H1 (cell line): ENCODE measurements around the gene TMEM25. TPM values are rescaled to one million over a fixed set of nuclear protein-coding genes. Genes with fewer than 3 reads are reported as not detected.

Source experiments
- CTCF ChIA-PET: fragments of 300-600 bp; sonication (Branson Sonifier 250); formaldehyde crosslinking; loops from one replicate; lab custom pipeline; 2021; ENCODE audit not compliant: partially characterized antibody; lab: Charles Lee
- POLR2A ChIA-PET: fragments of 300-600 bp; sonication (Branson Sonifier 250); formaldehyde crosslinking; loops from one replicate; lab custom pipeline; 2021; ENCODE audit warnings: inconsistent platforms; ENCODE audit not compliant: partially characterized antibody; lab: Charles Lee
- DNase-seq, 2 experiments: peaks; one replicate each; pipeline versions ENCODE4 v3.0.0 to v3.0.0-alpha.2; 2010 to 2022; ENCODE audit warnings: low spot score in 2 of 2, low read depth in 1 of 2, mixed read lengths in 1 of 2
- FAIRE-seq: peaks from 2 replicates; lab custom pipeline; 2011; peaks lifted over from hg19 to GRCh38; lab: Jason Lieb, UNC
- H2AFZ ChIP-seq: 2 replicates; pipeline ENCODE4 v1.8.1; 2012; ENCODE audit warnings: low read length, inconsistent platforms
- H2AK5ac ChIP-seq: 2 replicates; pipeline ENCODE4 v1.6.1; 2013; ENCODE audit warnings: low read depth, low read length
- H2BK120ac ChIP-seq: replicated peaks from 2 replicates; pipeline ENCODE3; 2013; ENCODE audit warnings: low read depth, low read length, inconsistent platforms
- H2BK12ac ChIP-seq: 2 replicates; pipeline ENCODE4 v1.6.1; 2013; ENCODE audit warnings: low read depth, low read length
- H2BK15ac ChIP-seq: 2 replicates; pipeline ENCODE4 v1.6.1; 2013; ENCODE audit warnings: low read length
- H2BK20ac ChIP-seq: 2 replicates; pipeline ENCODE4 v1.6.1; 2013; ENCODE audit warnings: low read length
- H2BK5ac ChIP-seq: 2 replicates; pipeline ENCODE4 v1.6.1; 2013; ENCODE audit warnings: low read depth, low read length
- H3K14ac ChIP-seq: 2 replicates; pipeline ENCODE4 v1.6.1; 2013; ENCODE audit warnings: inconsistent platforms; ENCODE audit not compliant: insufficient read length
- H3K18ac ChIP-seq: 2 replicates; pipeline ENCODE4 v1.6.1; 2013; ENCODE audit warnings: low read length; ENCODE audit errors: extremely low read depth
- H3K23ac ChIP-seq: 2 replicates; pipeline ENCODE4 v1.6.1; 2013; ENCODE audit warnings: inconsistent platforms; ENCODE audit not compliant: insufficient read length
- H3K23me2 ChIP-seq: 2 replicates; pipeline ENCODE4 v1.6.1; 2013; ENCODE audit warnings: low read depth, low read length
- H3K27ac ChIP-seq: 2 replicates; pipeline ENCODE4 v1.6.1; 2011; ENCODE audit warnings: low read depth, low read length, inconsistent platforms
- H3K27me3 ChIP-seq, 4 experiments: replicated peaks in 1 of 4; 1 replicate in 1 of 4; 2 replicates in 3 of 4; pipeline versions ENCODE4 v1.6.1 to v1.8.1; 2011 to 2013; ENCODE audit warnings: low read length in 3 of 4, mild to moderate bottlenecking in 3 of 4, inconsistent platforms in 2 of 4, mixed read lengths in 2 of 4, moderate library complexity in 1 of 4; ENCODE audit not compliant: control insufficient read depth in 3 of 4, insufficient read depth in 3 of 4; ENCODE audit errors: extremely low read depth in 1 of 4
- H3K36me3 ChIP-seq, 4 experiments: 2 replicates each; pipeline versions ENCODE4 v1.6.1 to v1.8.1; 2011 to 2013; ENCODE audit warnings: mild to moderate bottlenecking in 4 of 4, low read length in 3 of 4, moderate library complexity in 2 of 4, control low read depth in 1 of 4, inconsistent platforms in 1 of 4; ENCODE audit not compliant: insufficient read depth in 4 of 4, control insufficient read depth in 2 of 4
- H3K4ac ChIP-seq: replicated peaks from 2 replicates; pipeline ENCODE3; 2013; ENCODE audit warnings: low read length, low read depth, mixed read lengths, inconsistent platforms; ENCODE audit not compliant: insufficient read length
- H3K4me1 ChIP-seq, 4 experiments: replicated peaks in 1 of 4; 1 replicate in 1 of 4; 2 replicates in 3 of 4; pipeline versions ENCODE4 v1.6.1 to v1.8.1; 2011 to 2013; ENCODE audit warnings: low read length in 3 of 4, inconsistent platforms in 2 of 4, mixed read lengths in 1 of 4; ENCODE audit not compliant: insufficient read depth in 4 of 4, control insufficient read depth in 3 of 4
- H3K4me2 ChIP-seq, 2 experiments: 2 replicates each; pipeline versions ENCODE4 v1.6.1 to v1.8.1; 2011 to 2013; ENCODE audit warnings: low read depth in 2 of 2, low read length in 2 of 2, control low read depth in 1 of 2, inconsistent platforms in 1 of 2, mild to moderate bottlenecking in 1 of 2; ENCODE audit not compliant: insufficient read depth in 1 of 2
- H3K4me3 ChIP-seq, 4 experiments: fragments of 200-600, 300-600 bp in 1 of 4; sonication (generic), shearing (Covaris generic), sonication (Bioruptor Twin) in 1 of 4; 2 replicates each; pipeline versions ENCODE4 v1.5.1 to v1.8.1; 2011 to 2016; ENCODE audit warnings: low read length in 4 of 4, low read depth in 3 of 4, control low read depth in 2 of 4, inconsistent platforms in 2 of 4, mild to moderate bottlenecking in 2 of 4, mixed read lengths in 1 of 4, moderate library complexity in 1 of 4; ENCODE audit not compliant: insufficient read depth in 2 of 4; ENCODE audit errors: extremely low read depth in 1 of 4
- H3K56ac ChIP-seq: replicated peaks from 2 replicates; pipeline ENCODE3; 2013; ENCODE audit warnings: low read depth, mild to moderate bottlenecking, mixed read lengths, low read length, inconsistent platforms; ENCODE audit not compliant: insufficient read length
- H3K79me1 ChIP-seq: 2 replicates; pipeline ENCODE4 v1.6.1; 2013; ENCODE audit warnings: low read depth, low read length, control low read depth
- H3K79me2 ChIP-seq, 2 experiments: 2 replicates each; pipeline versions ENCODE4 v1.6.1 to v1.8.1; 2012 to 2013; ENCODE audit warnings: low read length in 2 of 2, mild to moderate bottlenecking in 2 of 2, inconsistent platforms in 1 of 2; ENCODE audit not compliant: insufficient read depth in 2 of 2, control insufficient read depth in 1 of 2
- H3K9ac ChIP-seq, 4 experiments: replicated peaks in 1 of 4; 1 replicate in 1 of 4; 2 replicates in 3 of 4; pipeline versions ENCODE4 v1.6.1 to v1.8.1; 2011 to 2013; ENCODE audit warnings: low read depth in 3 of 4, low read length in 3 of 4, control low read depth in 2 of 4, mild to moderate bottlenecking in 2 of 4, moderate library complexity in 2 of 4, inconsistent platforms in 1 of 4; ENCODE audit errors: extremely low read depth in 1 of 4
- H3K9me3 ChIP-seq, 2 experiments: 2 replicates each; pipeline versions ENCODE4 v1.6.1 to v1.8.1; 2012 to 2013; ENCODE audit warnings: mild to moderate bottlenecking in 2 of 2, moderate library complexity in 2 of 2, control low read depth in 1 of 2, inconsistent platforms in 1 of 2, low read depth in 1 of 2, low read length in 1 of 2, mixed read lengths in 1 of 2; ENCODE audit not compliant: insufficient read depth in 2 of 2
- H4K20me1 ChIP-seq, 2 experiments: replicated peaks in 1 of 2; 2 replicates each; pipeline versions ENCODE3 to v1.8.1; 2011 to 2013; ENCODE audit warnings: inconsistent platforms in 2 of 2, low read length in 2 of 2, mild to moderate bottlenecking in 1 of 2; ENCODE audit not compliant: insufficient read depth in 2 of 2, control insufficient read depth in 1 of 2
- H4K5ac ChIP-seq: 2 replicates; pipeline ENCODE4 v1.6.1; 2013; ENCODE audit warnings: low read length, low read depth, mixed read lengths, inconsistent platforms; ENCODE audit not compliant: insufficient read length
- H4K8ac ChIP-seq: 2 replicates; pipeline ENCODE4 v1.8.0; 2013; ENCODE audit warnings: mild to moderate bottlenecking, moderate library complexity, low read length, inconsistent platforms; ENCODE audit not compliant: insufficient read depth; ENCODE audit errors: extremely low read depth
- H4K91ac ChIP-seq: replicated peaks from 2 replicates; pipeline ENCODE3; 2013; ENCODE audit warnings: low read length, mixed read lengths, inconsistent platforms; ENCODE audit not compliant: insufficient read length
- BACH1 ChIP-seq: IDR thresholded peaks from 2 replicates; pipeline ENCODE4 v1.6.1; 2012; ENCODE audit warnings: low read length, improper control_type of control experiment
- CTBP2 ChIP-seq: IDR thresholded peaks from 2 replicates; pipeline ENCODE4 v1.7.0; 2011; ENCODE audit warnings: borderline replicate concordance, mild to moderate bottlenecking, moderate library complexity, mixed read lengths, low read length; ENCODE audit not compliant: insufficient read depth, insufficient read length
- NANOG ChIP-seq: IDR thresholded peaks from 2 replicates; pipeline ENCODE4 v1.6.1; 2011; ENCODE audit warnings: low read length, low read depth, mild to moderate bottlenecking, inconsistent platforms; ENCODE audit not compliant: insufficient read depth, poor library complexity, severe bottlenecking
- POU5F1 ChIP-seq: IDR thresholded peaks from 2 replicates; pipeline ENCODE4 v1.6.1; 2011; ENCODE audit warnings: low read depth, mild to moderate bottlenecking, low read length, moderate library complexity
- SAP30 ChIP-seq: fragments of 300-600 bp; sonication (generic); IDR thresholded peaks from 2 replicates; pipeline ENCODE4 v1.7.1; 2012; ENCODE audit warnings: low read length, moderate library complexity, mild to moderate bottlenecking, inconsistent platforms; ENCODE audit not compliant: insufficient read depth, insufficient replicate concordance
- SRF ChIP-seq: IDR thresholded peaks from 2 replicates; pipeline ENCODE4 v1.6.1; 2011; ENCODE audit warnings: mild to moderate bottlenecking, low read depth, low read length, moderate library complexity
- TAF7 ChIP-seq: optimal IDR thresholded peaks from 2 replicates; pipeline ENCODE3; 2011; ENCODE audit warnings: low read depth, mild to moderate bottlenecking, inconsistent platforms, low read length, moderate library complexity, borderline replicate concordance
- WGBS, 2 experiments: shearing (Covaris generic) in 1 of 2; methylation state at CpG; one replicate each; pipeline versions ENCODE4 v1.1.6 to v1.1.7; 2013 to 2015; ENCODE audit warnings: low lambda C conversion rate in 2 of 2, mixed read lengths in 2 of 2, inconsistent platforms in 1 of 2, low coverage in 1 of 2, missing lambda C conversion rate in 1 of 2; ENCODE audit not compliant: insufficient replicate concordance in 2 of 2, insufficient coverage in 1 of 2, insufficient read length in 1 of 2; ENCODE audit errors: extremely low coverage in 1 of 2, missing lambda C conversion rate in 1 of 2; 5-methylcytosine and 5-hydroxymethylcytosine counted together
- long read RNA-seq, 2 experiments: library from RNA in 1 of 2; library from capped mRNA in 1 of 2; stranded (forward); transcript quantifications; one replicate each; pipeline ENCODE4 v2.0.0, GENCODE V29; 2021; ENCODE audit warnings: inconsistent platforms in 1 of 2
- polyA minus RNA-seq, 3 experiments: library from RNA; depleted of rRNA, polyadenylated mRNA; stranded (reverse); fragments of >200 nt; gene quantifications; 1 replicate in 2 of 3; 2 replicates in 1 of 3; pipeline ENCODE4 v1.2.3, GENCODE V29; 2011
- polyA plus RNA-seq, 7 experiments: library from polyadenylated mRNA; depleted of rRNA in 3 of 7; stranded (reverse) in 5 of 7; unstranded in 2 of 7; fragments of >200 nt in 5 of 7; fragments of 200-250 nt in 2 of 7; gene quantifications; 1 replicate in 5 of 7; 2 replicates in 1 of 7; 4 replicates in 1 of 7; pipeline versions ENCODE4 v1.2.1 to v1.2.3, GENCODE V29; 2011 to 2013; ENCODE audit warnings: missing spikeins in 2 of 7, mixed read lengths in 2 of 7
- total RNA-seq: library from RNA; stranded (reverse); fragmentation: NEBNext Ultra II Directional; extraction: Animal tissue kit (Norgen Biotek cat#: 25700); gene quantifications from 2 replicates; pipeline ENCODE4 v1.2.1, GENCODE V29; 2021

Gene TMEM25
- total RNA-seq: 13.7 and 18.3 TPM in 2 replicates
- polyA plus RNA-seq (2011; rRNA removed): 26.8 and 37.0 TPM in 2 replicates
- 22.2 TPM for polyA plus RNA-seq (2011; cell fraction: cytosol; rRNA removed)
- polyA plus RNA-seq (2011; cell fraction: nucleus; rRNA removed): 82.9 TPM
- 12.2 to 17.9 TPM (median 17.0 TPM) in 4 replicates for polyA plus RNA-seq (2012, experiment 1 of 2)
- polyA plus RNA-seq (2012, experiment 2 of 2): 11.2 TPM
- polyA plus RNA-seq (2013, experiment 1 of 2): 17.1 TPM
- 16.4 TPM for polyA plus RNA-seq (2013, experiment 2 of 2)
- 16.9 and 24.1 TPM in 2 replicates for polyA minus RNA-seq (2011; rRNA and poly(A)+ RNA removed)
- polyA minus RNA-seq (2011; cell fraction: cytosol; rRNA and poly(A)+ RNA removed): 16.4 TPM
- 36.3 TPM for polyA minus RNA-seq (2011; cell fraction: nucleus; rRNA and poly(A)+ RNA removed)
- long read RNA-seq, experiment 1, partial matches to known transcripts: 2 of 3 reads
- long read RNA-seq, experiment 1, other reads (novel, unspliced or antisense): 1 of 3 reads
- long read RNA-seq, experiment 2, partial matches to known transcripts: 2 of 7 reads
- long read RNA-seq, experiment 2, other reads (novel, unspliced or antisense): 3 of 7 reads

- Histone ChIP-seq H4K8ac (no peak within 1 kb of the TSS; the same call in 1 of the 2 replicates), H2BK12ac (peak within 1 kb of the TSS; percentile 60; the same call in 1 of the 2 replicates), H3K18ac (peak within 1 kb of the TSS; percentile 89), H3K4me3 (peak within 1 kb of the TSS; percentile 83 to 95 (median 94)), H3K79me2 (no peaks in the 10 kb centered on the region), H4K20me1 (peaks cover 0 to 1% of the 10 kb centered on the region in 2 experiments), H2BK5ac (peak within 1 kb of the TSS; percentile 85), H4K91ac (peak within 1 kb of the TSS; percentile 75), H3K4ac (peak within 1 kb of the TSS; percentile 4), H3K4me2 (peak within 1 kb of the TSS; percentile 72 to 97), H3K79me1 (peaks cover 5% of the 10 kb centered on the region; the same call in 1 of the 2 replicates), H2BK20ac (no peak within 1 kb of the TSS), H4K5ac (no peak within 1 kb of the TSS), H3K56ac (no peak within 1 kb of the TSS), H3K9me3 (no peaks in the 10 kb centered on the region), H3K4me1 (peaks cover 0 to 14% (median 8%) of the 10 kb centered on the region in 4 experiments; a peak in 5 of 7 replicates), H2BK15ac (peak within 1 kb of the TSS; percentile 97; the same call in 1 of the 2 replicates), H2AK5ac (no peak within 1 kb of the TSS), H3K27ac (no peak within 1 kb of the TSS; the same call in 1 of the 2 replicates), H3K14ac (no peak within 1 kb of the TSS), H2AFZ (peak within 1 kb of the TSS; percentile 63; the same call in 1 of the 2 replicates), H3K23me2 (peaks cover 8% of the 10 kb centered on the region), H3K36me3 (no peaks in the 10 kb centered on the region; a peak in 1 of 8 replicates), H3K23ac (no peak within 1 kb of the TSS), H3K27me3 (no peaks in the 10 kb centered on the region; a peak in 2 of 7 replicates), H3K9ac (peak within 1 kb of the TSS; percentile 58 to 84 (median 70)), H2BK120ac (no peak within 1 kb of the TSS)
- ChIA-PET POLR2A (interaction anchor here (1.2 to 2.1 kb wide), 5 partner anchors 9 to 115 kb away, joined by 3 to 7 read pairs (median 4); partner anchors contain the start of gene ARCN1), CTCF (interaction anchor here (1.2 kb wide), 1 partner anchor 9 kb away, joined by 3 read pairs; no protein-coding TSS in a partner anchor)
- DNase-seq (peak in 1 of 2 experiments; percentile 90), FAIRE-seq (no peak)
- 2% methylated on average over 63 of the region's 94 CpGs; no CpG with 5 or more reads in 1 of the 2 experiments for WGBS, 2 experiments
- TF ChIP-seq POU5F1: no peak
- peak; percentile 92 for TF ChIP-seq SRF
- peak; percentile 93 for TF ChIP-seq SAP30
- no peak for TF ChIP-seq CTBP2
- peak; percentile 14 for TF ChIP-seq NANOG
- TF ChIP-seq BACH1: no peak
- TF ChIP-seq TAF7: peak; percentile 49
These were observed at the start of gene TMEM25 for GRCh38 chr11:118530683-118531596. TSS of gene TMEM25 (plus strand) at chr11:118531192. CDS start at chr11:118531802, 610 bp downstream.
